GOT3 (cell line): ENCODE results near the gene RRH.
"Not testable (repeated sequence)": the region's sequence is repeated elsewhere in the genome, so short reads cannot be mapped to it uniquely, and the experiment has no call there.

Experiments
- DNase-seq: peaks from one replicate; lab custom pipeline; 2025; ENCODE audit warnings: mixed read lengths; lab: John Stamatoyannopoulos, UW

RRH gene

GRCh38 chr4:109827672-109828071, at the start of gene RRH:
Gene RRH, plus strand, starts transcription at chr4:109827972. Its CDS starts 56 bp downstream, at chr4:109828028.
- no peak for DNase-seq

GRCh38 chr4:109782092-109782491, 45.7 kb upstream of the RRH start:
- DNase-seq, result not testable (repeated sequence)

- no peak for DNase-seq
Observed at GRCh38 chr4:109786846-109787245, 40.9 kb upstream of the RRH start.

GRCh38 chr4:109787807-109788206, 40.0 kb upstream of the RRH start:
- no peak for DNase-seq

- no peak for DNase-seq
Observed at GRCh38 chr4:109795059-109795458, 32.7 kb upstream of the RRH start.

- DNase-seq, result no peak
Observed at GRCh38 chr4:109798866-109799265, 28.9 kb upstream of the RRH start.

- no peak for DNase-seq
Observed at GRCh38 chr4:109801099-109801789, 26.5 kb upstream of the RRH start.

GRCh38 chr4:109801895-109802319, 25.9 kb upstream of the RRH start, which contains the start of gene CFI:
Gene CFI, minus strand, starts transcription at chr4:109801999. Its CDS starts 28 bp downstream, at chr4:109801971.
- DNase-seq, result no peak

- DNase-seq, result no peak
Observed at GRCh38 chr4:109803924-109804571, 23.7 kb upstream of the RRH start.

GRCh38 chr4:109809655-109810054, 18.1 kb upstream of the RRH start:
- DNase-seq, result no peak

GRCh38 chr4:109810552-109811387, 17.0 kb upstream of the RRH start:
- DNase-seq, result no peak

GRCh38 chr4:109811707-109812106, 16.1 kb upstream of the RRH start:
- DNase-seq, result no peak

- DNase-seq, result peak; percentile 39
Observed at GRCh38 chr4:109815151-109816081, 12.4 kb upstream of the RRH start, which contains the start of gene GAR1. Gene GAR1, plus strand, starts transcription at chr4:109815762. Its CDS starts 403 bp downstream, at chr4:109816165.

- DNase-seq, result no peak
Observed at GRCh38 chr4:109816082-109816442, 11.7 kb upstream of the RRH start.

- DNase-seq, result no peak
Observed at GRCh38 chr4:109816894-109817293, 10.9 kb upstream of the RRH start.

GRCh38 chr4:109818268-109818667, 9.5 kb upstream of the RRH start:
- no peak for DNase-seq

- DNase-seq, result no peak
Observed at GRCh38 chr4:109820563-109820962, 7.2 kb upstream of the RRH start.

- DNase-seq, result no peak
Observed at GRCh38 chr4:109821185-109821584, 6.6 kb upstream of the RRH start.

- no peak for DNase-seq
Observed at GRCh38 chr4:109826719-109827118, 1.1 kb upstream of the RRH start.

- no peak for DNase-seq
Observed at GRCh38 chr4:109833756-109834155, 6.0 kb downstream of the RRH start.

GRCh38 chr4:109836985-109837384, 9.2 kb downstream of the RRH start:
- no peak for DNase-seq
